Activated CD4-positive, alpha-beta T cell treated with anti-CD3 and anti-CD28 coated beads for 1 hour (primary cell): ENCODE data around the gene PKD1.

Experiments used
- DNase-seq: peaks from one replicate; pipeline ENCODE4 v3.0.0-alpha.2; 2020

PKD1 gene

GRCh38 chr16:2167068-2167638 is 31.5 kb upstream of the PKD1 start:
- no peak for DNase-seq

DNA sequence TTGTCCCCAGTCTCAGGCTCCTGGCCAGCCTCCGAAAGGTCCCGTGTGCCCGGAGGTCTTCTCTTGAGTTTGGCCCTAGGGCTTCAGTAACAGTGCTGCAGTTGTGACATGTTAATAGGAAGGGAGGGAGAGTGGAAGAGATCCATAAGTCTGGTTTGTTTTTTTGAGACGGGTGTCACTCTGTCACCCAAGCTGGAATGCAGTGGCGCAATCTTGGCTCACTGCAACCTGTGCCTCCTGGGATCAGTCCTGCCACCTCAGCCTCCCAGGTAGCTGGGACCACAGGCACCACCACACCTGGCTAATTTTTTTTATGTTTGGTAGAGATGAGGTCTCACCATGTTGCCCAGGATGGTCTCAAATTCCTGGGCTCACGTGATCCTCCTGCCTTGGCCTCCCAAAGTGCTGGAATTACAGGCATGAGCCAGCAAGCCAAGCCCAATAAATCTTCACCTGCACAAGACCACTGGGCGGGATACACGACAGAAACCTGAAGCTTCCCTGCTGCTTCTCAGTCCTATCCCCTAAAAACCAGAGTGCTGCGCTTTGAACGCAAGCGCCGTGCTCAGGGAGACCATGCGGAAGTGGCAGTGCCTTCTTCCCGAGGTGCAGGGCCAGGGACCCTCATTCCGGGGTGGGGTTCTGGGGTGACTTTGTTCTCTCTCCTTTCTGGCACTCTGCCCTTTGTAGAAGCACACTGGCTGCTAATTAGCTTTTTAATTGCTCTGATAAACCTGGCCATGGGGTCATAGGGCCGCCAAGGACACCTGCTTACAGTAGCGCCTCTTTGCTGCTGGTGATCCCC is 30.8 kb upstream of the PKD1 start:
- no peak for DNase-seq

DNA sequence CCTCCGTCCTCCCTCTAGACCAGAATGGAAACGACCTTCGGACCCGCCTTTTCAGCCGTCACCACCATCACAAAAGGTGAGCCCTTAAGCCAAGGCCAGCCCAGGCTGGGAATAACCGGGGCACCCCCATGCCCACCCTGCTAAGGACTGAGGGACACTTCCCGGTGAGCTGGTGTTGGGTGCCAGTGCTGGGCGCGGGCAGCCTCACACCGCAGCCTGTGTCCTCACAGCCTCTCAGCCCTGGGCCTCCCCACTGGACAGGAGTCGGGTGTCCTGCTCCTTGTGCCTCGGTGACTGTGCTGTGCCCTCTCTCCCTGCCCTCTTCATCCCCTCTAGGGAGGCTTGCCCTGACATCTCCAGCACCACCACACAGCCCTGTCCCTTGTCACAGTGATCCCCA is 30.2 kb upstream of the PKD1 start:
- DNase-seq = no peak

- DNase-seq = no peak
Observed at GRCh38 chr16:2163211-2163881, 27.6 kb upstream of the PKD1 start.

DNA sequence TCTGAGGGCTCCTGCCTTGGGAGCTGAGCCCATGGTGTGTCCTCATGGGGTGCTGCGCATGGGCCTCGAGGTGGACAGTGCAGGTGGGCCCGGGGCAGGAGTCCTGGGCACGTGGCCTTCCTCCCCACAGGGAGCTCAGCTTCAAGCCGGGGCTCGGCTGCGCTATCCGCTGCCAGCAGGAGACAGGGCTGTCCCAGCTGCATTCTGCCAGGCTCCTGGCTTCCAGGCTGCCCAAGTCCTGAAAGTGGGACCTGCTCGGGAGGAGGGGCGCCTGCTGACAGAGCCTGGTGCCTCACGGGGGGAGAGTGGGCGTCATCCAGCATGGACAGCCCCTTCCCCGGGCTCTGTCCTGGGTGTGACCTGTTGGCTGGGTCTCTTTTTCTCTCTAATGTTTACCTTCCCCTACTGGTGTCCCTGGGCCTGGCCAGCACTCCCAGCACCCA is 27.0 kb upstream of the PKD1 start:
- DNase-seq = no peak

- DNase-seq = no peak
Observed at GRCh38 chr16:2161911-2162310, 26.2 kb upstream of the PKD1 start.

GRCh38 chr16:2160915-2161551 is 25.3 kb upstream of the PKD1 start:
- DNase-seq = no peak

GRCh38 chr16:2159175-2159838 is 23.6 kb upstream of the PKD1 start:
- DNase-seq = no peak

- DNase-seq = no peak
Observed at GRCh38 chr16:2158262-2158638, 22.6 kb upstream of the PKD1 start.

GRCh38 chr16:2157480-2158261 is 22.0 kb upstream of the PKD1 start:
- DNase-seq = no peak

- DNase-seq = no peak
Observed at GRCh38 chr16:2156849-2157224, 21.1 kb upstream of the PKD1 start.

GRCh38 chr16:2155977-2156848 is 20.5 kb upstream of the PKD1 start:
- DNase-seq = no peak

GRCh38 chr16:2155091-2155950 is 19.6 kb upstream of the PKD1 start, which contains the start of gene TRAF7:
TSS of gene TRAF7 (plus strand) at chr16:2155782. CDS start at chr16:2163921, 8,139 bp downstream.
- peak; percentile 93 for DNase-seq

- no peak for DNase-seq
Observed at GRCh38 chr16:2154533-2155090, 18.9 kb upstream of the PKD1 start.

DNA sequence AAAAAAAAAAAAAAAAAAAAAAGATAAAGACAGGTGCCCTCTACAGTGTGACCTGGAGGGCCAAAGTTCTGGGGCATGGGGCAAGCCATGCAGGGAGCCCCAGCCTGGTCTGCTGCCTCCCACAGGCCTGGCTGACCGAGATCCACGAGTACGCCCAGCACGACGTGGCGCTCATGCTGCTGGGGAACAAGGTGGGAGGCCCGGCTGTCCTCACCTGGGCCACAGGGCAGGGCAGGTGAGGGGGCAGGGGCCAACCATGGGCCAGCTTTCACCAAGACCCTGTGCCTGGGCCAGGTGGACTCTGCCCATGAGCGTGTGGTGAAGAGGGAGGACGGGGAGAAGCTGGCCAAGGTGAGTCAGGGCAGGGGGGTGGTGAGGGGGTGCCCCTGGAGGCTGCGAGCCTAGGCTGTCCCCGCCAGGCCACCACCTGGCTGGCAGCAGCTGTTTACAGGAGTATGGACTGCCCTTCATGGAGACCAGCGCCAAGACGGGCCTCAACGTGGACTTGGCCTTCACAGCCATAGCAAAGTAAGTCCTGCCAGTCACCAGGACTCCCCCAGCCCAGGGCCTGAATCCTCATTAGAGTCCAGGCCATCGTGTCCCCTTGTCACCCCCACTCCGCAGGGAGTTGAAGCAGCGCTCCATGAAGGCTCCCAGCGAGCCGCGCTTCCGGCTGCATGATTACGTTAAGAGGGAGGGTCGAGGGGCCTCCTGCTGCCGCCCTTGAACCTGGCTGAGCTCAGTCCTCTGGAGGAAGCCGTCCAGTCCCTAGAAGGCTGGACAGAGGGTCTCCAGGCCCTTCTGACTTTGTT is 17.2 kb upstream of the PKD1 start:
- no peak for DNase-seq

GRCh38 chr16:2151188-2152091 is 15.7 kb upstream of the PKD1 start:
- no peak for DNase-seq

- no peak for DNase-seq
Observed at GRCh38 chr16:2150418-2151187, 14.9 kb upstream of the PKD1 start.
